Esophagus (tissue), 2 donors: Measurements from ENCODE around the gene ANKRD29. TPM values are rescaled to one million over a fixed set of nuclear protein-coding genes. Genes with fewer than 3 reads are reported as not detected.
"Not testable (repeated sequence)": the region's sequence is repeated elsewhere in the genome, so short reads cannot be mapped to it uniquely, and the experiment has no call there.

ENCODE experiments used
- H3K27ac ChIP-seq, 2 donors: one replicate each; pipeline ENCODE4 v1.5.1; 2013; ENCODE audit warnings: low read depth in 2 of 2, mild to moderate bottlenecking in 2 of 2, inconsistent platforms in 1 of 2, low read length in 1 of 2, moderate library complexity in 1 of 2
- H3K27me3 ChIP-seq, 2 donors: one replicate each; pipeline ENCODE4 v1.6.1; 2013; ENCODE audit warnings: low read length in 2 of 2, control low read depth in 1 of 2, mild to moderate bottlenecking in 1 of 2; ENCODE audit not compliant: insufficient read depth in 2 of 2, control insufficient read depth in 1 of 2
- H3K36me3 ChIP-seq, 2 donors: one replicate each; pipeline ENCODE4 v1.6.1; 2013; ENCODE audit warnings: low read length in 1 of 2; ENCODE audit not compliant: control insufficient read depth in 2 of 2, insufficient read depth in 2 of 2
- H3K4me1 ChIP-seq, 2 donors: one replicate each; pipeline ENCODE4 v1.6.1; 2013; ENCODE audit warnings: low read length in 1 of 2; ENCODE audit not compliant: control insufficient read depth in 2 of 2, insufficient read depth in 2 of 2
- H3K4me3 ChIP-seq, 2 donors: one replicate each; pipeline ENCODE4 v1.5.1; 2013; ENCODE audit warnings: low read length in 2 of 2, mild to moderate bottlenecking in 2 of 2, low read depth in 1 of 2, moderate library complexity in 1 of 2
- H3K9me3 ChIP-seq, 2 donors: one replicate each; pipeline ENCODE4 v1.6.1; 2013; ENCODE audit warnings: mild to moderate bottlenecking in 2 of 2, low read depth in 1 of 2, low read length in 1 of 2, moderate library complexity in 1 of 2; ENCODE audit not compliant: control insufficient read depth in 2 of 2, insufficient read depth in 1 of 2
- WGBS, 2 donors: extraction: QIAGEN DNeasy Blood & Tissue Kit; methylation state at CpG; one replicate each; pipeline ENCODE4 v1.1.7; 2013; 5-methylcytosine and 5-hydroxymethylcytosine counted together
- polyA plus RNA-seq, 2 donors: library from polyadenylated mRNA; stranded (reverse); fragments of 200-250 nt; gene quantifications; one replicate each; pipeline ENCODE4 v1.2.3, GENCODE V29; 2013
- donor health status: healthy with polysubstance abuse.
- donor health status: Bipolar disorder and iron deficiency.

ANKRD29 gene
- polyA plus RNA-seq, 2 donors, result 7.2 to 14.8 TPM

- Histone ChIP-seq H3K27ac (no peak overlapping the region), H3K27me3 (no peaks in the 10 kb centered on the region), H3K4me3 (no peak overlapping the region), H3K9me3 (peaks cover 0 to 4% of the 10 kb centered on the region in 2 donors), H3K4me1 (peaks cover 0 to 8% of the 10 kb centered on the region in 2 donors), H3K36me3 (no peaks in the 10 kb centered on the region)
- WGBS, 2 donors, result 79 to 88% methylated on average over 2 of the region's 2 CpGs
These were observed 22.7 kb downstream of the ANKRD29 start for GRCh38 chr18:23640052-23640451.

DNA sequence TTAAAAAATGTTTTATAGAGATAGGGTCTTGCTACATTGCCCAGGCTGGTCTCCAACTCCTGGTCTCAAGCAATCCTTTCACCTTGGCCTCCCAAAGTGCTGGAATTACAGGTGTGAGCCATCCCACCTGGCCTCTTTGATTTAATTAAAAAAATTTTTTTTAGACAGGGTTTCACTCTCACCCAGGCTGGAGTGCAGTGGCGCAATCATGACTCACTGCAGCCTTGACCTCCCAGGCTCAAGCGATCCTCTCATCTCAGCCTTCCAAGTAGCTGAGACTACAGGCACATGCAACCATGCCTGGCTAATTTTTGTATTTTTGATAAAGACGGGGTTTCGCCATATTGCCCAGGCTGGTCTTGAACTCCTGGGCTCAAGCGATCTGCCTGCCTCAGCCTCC lies 26.3 kb downstream of the ANKRD29 start:
- H3K36me3 ChIP-seq, H3K9me3 ChIP-seq, H3K27ac ChIP-seq, H3K4me1 ChIP-seq, H3K4me3 ChIP-seq, H3K27me3 ChIP-seq: not testable (repeated sequence)
- 94 to 96% methylated on average over 5 of the region's 5 CpGs for WGBS, 2 donors

DNA sequence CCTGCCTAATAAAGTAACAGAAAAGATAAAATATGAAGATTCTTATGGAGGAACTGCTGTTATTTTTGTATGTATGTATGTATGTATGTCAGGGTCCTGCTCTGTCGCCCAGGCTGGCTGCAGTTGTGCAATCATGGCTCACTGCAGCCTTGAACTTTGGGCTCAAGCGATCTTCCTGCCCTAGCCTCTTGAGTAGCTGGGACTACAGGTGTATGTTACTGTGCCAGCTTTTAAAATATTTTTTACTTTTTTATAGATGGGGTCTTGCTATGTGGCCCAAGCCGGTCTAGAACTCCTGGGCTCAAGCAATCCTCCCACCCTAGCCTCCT lies 26.7 kb downstream of the ANKRD29 start:
- Histone ChIP-seq H3K4me1 (no peaks in the 10 kb centered on the region), H3K27me3 (no peaks in the 10 kb centered on the region), H3K4me3 (no peak overlapping the region), H3K27ac (no peak overlapping the region), H3K9me3 (no peaks in the 10 kb centered on the region), H3K36me3 (no peaks in the 10 kb centered on the region)
- 95% methylated on average over 3 of the region's 3 CpGs for WGBS, 2 donors

DNA sequence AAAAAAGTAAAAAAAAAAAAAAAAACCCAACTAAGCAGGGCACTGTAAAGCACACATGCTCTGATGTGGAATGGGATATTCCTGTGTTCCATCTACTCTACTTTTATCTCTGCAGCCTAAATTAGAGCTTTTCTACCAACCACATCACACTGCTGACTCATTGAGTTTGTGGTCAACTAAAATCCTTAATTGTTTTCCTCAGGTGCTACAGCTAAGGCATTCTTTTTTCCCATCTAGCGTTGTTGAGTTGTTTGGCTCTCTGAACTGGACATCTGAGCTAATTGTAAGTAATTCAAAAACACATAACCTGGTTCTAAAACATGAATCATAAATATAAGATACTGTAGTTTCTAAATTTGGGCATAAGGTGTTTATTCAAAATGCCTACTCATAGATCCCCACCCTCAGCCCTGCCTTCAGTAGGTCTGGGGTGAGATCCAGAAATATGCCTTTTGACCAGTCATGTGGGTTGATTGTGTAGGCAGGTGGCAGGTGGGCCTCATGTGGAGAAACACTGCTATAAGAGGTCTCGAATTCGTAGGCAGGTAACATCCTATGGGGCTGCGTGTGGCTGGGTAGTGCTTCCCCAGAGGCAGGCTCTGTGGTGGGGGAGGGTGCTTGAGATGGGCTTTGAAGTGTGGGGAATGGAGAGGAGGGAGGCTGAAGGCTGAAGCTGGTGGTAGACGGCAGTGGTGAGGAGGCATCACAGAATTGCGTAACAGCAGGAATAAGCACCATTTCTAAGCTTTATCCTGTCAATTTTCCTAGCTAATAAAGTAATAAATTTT lies 27.2 kb downstream of the ANKRD29 start:
- WGBS, 2 donors, result 78 to 82% methylated on average over 6 of the region's 6 CpGs
- Histone ChIP-seq H3K9me3 (no peaks in the 10 kb centered on the region), H3K36me3 (no peaks in the 10 kb centered on the region), H3K27me3 (no peaks in the 10 kb centered on the region), H3K27ac (no peak overlapping the region), H3K4me3 (no peak overlapping the region), H3K4me1 (no peaks in the 10 kb centered on the region)

DNA sequence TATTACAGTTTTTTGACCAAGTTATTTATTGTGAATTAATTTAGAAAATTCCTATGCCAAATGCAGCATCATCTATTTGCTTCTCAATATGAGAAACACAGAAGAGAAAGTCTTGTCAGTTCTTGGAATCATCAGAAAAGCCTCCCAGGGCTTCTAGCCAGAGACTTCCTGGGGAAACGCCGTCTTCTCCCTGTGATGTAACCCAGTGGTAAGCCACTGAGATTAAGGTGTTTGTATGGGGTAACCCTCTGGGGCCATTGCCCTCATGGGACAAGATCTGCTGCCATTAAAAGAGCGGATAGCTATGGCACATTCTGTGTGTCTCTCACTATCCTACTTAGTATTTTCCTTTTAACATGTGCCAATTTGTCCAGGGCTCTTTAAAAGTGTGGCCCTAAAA lies 28.0 kb downstream of the ANKRD29 start:
- Histone ChIP-seq H3K27me3 (no peaks in the 10 kb centered on the region), H3K4me3 (no peak overlapping the region), H3K4me1 (no peaks in the 10 kb centered on the region), H3K27ac (no peak overlapping the region), H3K36me3 (no peaks in the 10 kb centered on the region), H3K9me3 (no peaks in the 10 kb centered on the region)
- WGBS, 2 donors, result 43 to 69% methylated on average over 3 of the region's 3 CpGs

- H3K27me3 ChIP-seq, result no peaks in the 10 kb centered on the region
- 81 to 86% methylated on average over 1 of the region's 1 CpG for WGBS, 2 donors
- H3K36me3 ChIP-seq, result no peaks in the 10 kb centered on the region
These were observed 30.1 kb downstream of the ANKRD29 start for GRCh38 chr18:23632615-23633014.

GRCh38 chr18:23631746-23632145 lies 31.0 kb downstream of the ANKRD29 start:
- Histone ChIP-seq H3K36me3 (no peaks in the 10 kb centered on the region), H3K27ac (peak overlapping the region in 1 of 2 donors; percentile 27), H3K9me3 (no peaks in the 10 kb centered on the region), H3K4me1 (no peaks in the 10 kb centered on the region), H3K4me3 (no peak overlapping the region), H3K27me3 (no peaks in the 10 kb centered on the region)
- WGBS, 2 donors, result 32 to 52% methylated on average over 11 of the region's 11 CpGs

More at GRCh38 chr18:23632615-23633014, 30.1 kb downstream of the ANKRD29 start:
- H3K4me3 ChIP-seq, result no peak overlapping the region
- H3K4me1 ChIP-seq, result no peaks in the 10 kb centered on the region
- H3K27ac ChIP-seq, result no peak overlapping the region
- H3K9me3 ChIP-seq, result no peaks in the 10 kb centered on the region

DNA sequence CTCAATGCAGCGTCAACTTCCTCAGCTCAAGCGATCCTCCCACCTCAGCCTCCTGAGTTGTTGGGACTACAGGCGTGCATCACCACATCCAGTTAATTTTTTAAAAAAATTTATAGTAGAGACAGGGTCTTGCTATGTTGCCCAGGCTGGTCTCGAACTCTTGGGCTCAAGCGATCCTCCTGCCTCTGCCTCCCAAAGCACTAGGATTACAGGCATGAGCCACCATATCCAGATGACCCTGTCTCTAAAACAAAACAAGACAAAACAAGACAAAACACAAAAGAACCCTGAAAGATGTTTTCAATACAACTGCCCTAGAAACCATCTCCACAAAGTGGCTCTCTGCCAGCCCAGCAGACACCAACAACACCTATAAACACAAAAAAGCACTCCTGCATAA lies 31.4 kb downstream of the ANKRD29 start:
- Histone ChIP-seq H3K9me3 (no peaks in the 10 kb centered on the region), H3K27ac (no peak overlapping the region), H3K36me3 (no peaks in the 10 kb centered on the region), H3K27me3 (no peaks in the 10 kb centered on the region), H3K4me1 (no peaks in the 10 kb centered on the region), H3K4me3 (no peak overlapping the region)
- 92 to 99% methylated on average over 5 of the region's 5 CpGs for WGBS, 2 donors

DNA sequence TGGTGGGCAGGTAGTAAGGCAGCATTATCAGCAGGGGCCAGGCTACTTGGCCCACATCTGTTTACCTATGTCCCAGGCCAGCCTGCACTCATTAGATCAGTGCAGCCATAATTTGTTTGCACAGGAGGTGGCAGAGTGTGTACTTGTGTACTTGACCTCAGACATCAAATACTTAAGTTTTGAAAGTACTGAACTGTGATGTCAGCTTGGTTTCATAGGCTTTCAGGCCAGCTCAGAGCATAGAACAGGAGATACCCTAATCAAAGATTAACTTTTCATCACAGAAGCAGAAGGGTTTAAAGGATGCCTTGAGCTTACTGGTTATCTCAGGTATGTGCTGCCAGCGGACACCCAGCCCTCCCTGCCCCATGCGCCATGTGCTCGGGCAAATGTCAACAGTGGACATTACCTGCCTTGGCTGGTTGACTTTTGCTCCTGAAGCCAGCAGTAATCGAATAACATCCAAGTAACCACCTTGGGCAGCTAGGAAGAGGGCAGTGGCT lies 33.2 kb downstream of the ANKRD29 start:
- WGBS, 2 donors, result 74 to 93% methylated on average over 4 of the region's 4 CpGs
- Histone ChIP-seq H3K9me3 (no peaks in the 10 kb centered on the region), H3K27ac (no peak overlapping the region), H3K36me3 (no peaks in the 10 kb centered on the region), H3K27me3 (no peaks in the 10 kb centered on the region), H3K4me1 (no peaks in the 10 kb centered on the region), H3K4me3 (no peak overlapping the region)

DNA sequence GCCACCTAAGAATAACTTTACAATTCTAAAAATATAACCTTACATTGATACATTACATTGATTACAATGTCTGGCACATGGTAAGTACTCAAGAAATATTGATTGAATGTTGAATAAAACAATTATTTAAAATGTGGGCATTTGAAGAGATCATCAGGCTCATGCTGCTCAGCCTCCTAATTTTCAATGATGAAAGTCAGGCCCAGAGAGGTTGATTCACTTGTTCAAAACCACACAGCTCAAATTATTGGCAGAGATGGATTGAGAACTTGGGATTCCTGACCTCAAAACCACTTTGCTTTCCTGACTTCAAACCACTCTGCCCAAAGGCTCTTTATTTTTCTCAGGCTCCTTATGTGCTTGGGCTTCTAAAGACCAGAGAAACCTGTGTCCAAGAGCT lies 34.7 kb downstream of the ANKRD29 start:
- Histone ChIP-seq H3K36me3 (no peaks in the 10 kb centered on the region), H3K4me3 (no peak overlapping the region), H3K9me3 (no peaks in the 10 kb centered on the region), H3K4me1 (no peaks in the 10 kb centered on the region), H3K27me3 (no peaks in the 10 kb centered on the region), H3K27ac (no peak overlapping the region)
